GM18907 (cell line): ENCODE data around the gene FHIT.

Experiments used
- ATAC-seq: cut with Tn5 transposase; IDR thresholded peaks from one replicate; pipeline ENCODE4 v1.9.1; 2021; ENCODE audit warnings: mild to moderate bottlenecking, moderate library complexity; ENCODE audit not compliant: unreplicated experiment

FHIT gene

GRCh38 chr3:59797533-59797932 lies 1453.7 kb downstream of the FHIT start:
- ATAC-seq = no peak

GRCh38 chr3:59796456-59796855 lies 1454.8 kb downstream of the FHIT start:
- ATAC-seq = no peak

GRCh38 chr3:59795756-59796155 lies 1455.5 kb downstream of the FHIT start:
- ATAC-seq = no peak

- no peak for ATAC-seq
Measured at GRCh38 chr3:59793976-59794375, 1457.3 kb downstream of the FHIT start.

- no peak for ATAC-seq
Measured at GRCh38 chr3:59791774-59792308, 1459.4 kb downstream of the FHIT start.

GRCh38 chr3:59790241-59790640 lies 1461.0 kb downstream of the FHIT start:
- no peak for ATAC-seq

GRCh38 chr3:59788801-59789200 lies 1462.5 kb downstream of the FHIT start:
- ATAC-seq = no peak

- ATAC-seq = no peak
Measured at GRCh38 chr3:59788133-59788532, 1463.1 kb downstream of the FHIT start.

- ATAC-seq = no peak
Measured at GRCh38 chr3:59786374-59786773, 1464.9 kb downstream of the FHIT start.

GRCh38 chr3:59784164-59784563 lies 1467.1 kb downstream of the FHIT start:
- no peak for ATAC-seq

GRCh38 chr3:59783468-59783988 lies 1467.7 kb downstream of the FHIT start:
- ATAC-seq = no peak

- ATAC-seq = no peak
Measured at GRCh38 chr3:59782664-59783063, 1468.6 kb downstream of the FHIT start.

GRCh38 chr3:59780209-59780608 lies 1471.0 kb downstream of the FHIT start:
- ATAC-seq = no peak

GRCh38 chr3:59779260-59779659 lies 1472.0 kb downstream of the FHIT start:
- ATAC-seq = no peak

- ATAC-seq = no peak
Measured at GRCh38 chr3:59777667-59778077, 1473.6 kb downstream of the FHIT start.

GRCh38 chr3:59777066-59777465 lies 1474.2 kb downstream of the FHIT start:
- no peak for ATAC-seq

- no peak for ATAC-seq
Measured at GRCh38 chr3:59775761-59776325, 1475.4 kb downstream of the FHIT start.

GRCh38 chr3:59775106-59775505 lies 1476.1 kb downstream of the FHIT start:
- no peak for ATAC-seq

GRCh38 chr3:59774634-59775033 lies 1476.6 kb downstream of the FHIT start:
- ATAC-seq = no peak

- ATAC-seq = no peak
Measured at GRCh38 chr3:59774000-59774399, 1477.3 kb downstream of the FHIT start.

GRCh38 chr3:59772416-59773408 lies 1478.5 kb downstream of the FHIT start:
- no peak for ATAC-seq

GRCh38 chr3:59771768-59772181 lies 1479.5 kb downstream of the FHIT start:
- ATAC-seq = no peak
